C4-2B (cell line): Measurements from ENCODE around the gene NWD2.

Experiments used
- CTCF ChIP-seq: fragments of 450-650 bp; conservative IDR thresholded peaks from 2 replicates; pipeline ENCODE4 v1.5.1; 2017; ENCODE audit warnings: mild to moderate bottlenecking
- ZFX ChIP-seq: fragments of 450-650 bp; IDR thresholded peaks from 2 replicates; pipeline ENCODE4 v1.6.1; 2017

- TF ChIP-seq CTCF (no peak), ZFX (no peak)
Measured at GRCh38 chr4:37241647-37242046, 2.9 kb upstream of the NWD2 start.
